DMS114 treated with DMSO at 0.1 percent for 48 hours (cell line): ENCODE data around the gene NREP.

Experiments
- DNase-seq: peaks from one replicate; lab custom pipeline; 2025; ENCODE audit not compliant: unreplicated experiment; lab: John Stamatoyannopoulos, UW

Gene NREP

DNA sequence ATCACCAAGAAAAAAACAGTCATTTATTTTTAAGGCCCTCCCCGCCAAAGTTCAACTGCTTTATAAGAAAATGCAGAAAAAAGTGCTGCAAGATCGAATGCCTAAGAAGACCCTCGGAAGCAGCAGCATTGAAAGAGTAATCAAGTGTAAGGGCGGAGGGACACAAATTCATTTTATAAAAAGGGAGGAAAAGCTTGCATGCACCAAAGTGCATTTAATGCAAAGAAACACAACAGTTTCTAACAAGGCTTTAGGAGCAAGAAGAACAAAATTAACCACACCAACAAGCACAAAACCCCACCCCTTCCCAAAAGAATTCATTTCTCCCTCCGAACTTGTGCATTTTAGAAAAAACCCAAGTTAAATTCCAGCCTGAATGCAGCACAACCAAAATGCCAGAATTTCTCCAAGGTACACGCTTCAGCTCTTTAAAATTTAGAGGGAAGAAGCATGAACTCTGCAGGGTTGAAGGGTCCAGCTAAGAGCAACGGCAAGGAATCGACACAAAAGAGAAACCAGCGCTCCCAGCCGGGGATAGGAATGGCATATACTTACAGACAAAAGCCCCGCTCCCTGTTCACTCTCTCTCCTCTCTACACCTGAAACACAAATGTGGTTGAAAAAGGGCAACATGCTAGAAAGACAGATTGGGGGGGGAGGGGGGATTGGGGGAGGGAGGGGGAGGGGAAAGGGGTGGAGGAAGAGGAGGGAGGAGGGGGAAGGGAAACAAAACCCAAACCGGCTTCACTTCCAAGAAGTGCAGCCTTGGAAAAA, at the start of gene NREP:
Gene NREP (minus strand): TSS at position 614 of the 774 bp plus-strand sequence. CDS start 1,422 bp downstream, outside the sequence.
- DNase-seq = peak; percentile 55

GRCh38 chr5:111806753-111807152, 49.8 kb upstream of the NREP start:
- no peak for DNase-seq

- no peak for DNase-seq
Observed at GRCh38 chr5:111806156-111806555, 49.2 kb upstream of the NREP start.

DNA sequence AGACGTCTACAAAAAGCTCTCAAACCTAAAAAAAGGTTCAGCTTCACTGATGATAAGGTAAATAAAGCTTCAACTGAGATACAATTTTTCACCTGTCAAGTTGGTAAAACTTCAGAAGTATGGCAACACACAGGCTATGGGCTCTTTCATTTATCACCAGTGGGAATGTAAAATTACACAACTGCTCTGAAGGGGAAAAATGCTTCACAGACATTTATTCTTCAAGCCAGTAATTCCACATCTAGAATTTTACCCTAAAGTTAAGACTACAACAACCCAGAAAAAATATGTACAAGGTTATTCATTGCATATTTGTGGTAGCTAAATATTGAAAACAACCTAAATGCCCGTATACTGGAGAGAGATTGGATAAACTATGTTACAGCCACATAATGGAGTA, 48.1 kb upstream of the NREP start:
- DNase-seq = no peak

DNA sequence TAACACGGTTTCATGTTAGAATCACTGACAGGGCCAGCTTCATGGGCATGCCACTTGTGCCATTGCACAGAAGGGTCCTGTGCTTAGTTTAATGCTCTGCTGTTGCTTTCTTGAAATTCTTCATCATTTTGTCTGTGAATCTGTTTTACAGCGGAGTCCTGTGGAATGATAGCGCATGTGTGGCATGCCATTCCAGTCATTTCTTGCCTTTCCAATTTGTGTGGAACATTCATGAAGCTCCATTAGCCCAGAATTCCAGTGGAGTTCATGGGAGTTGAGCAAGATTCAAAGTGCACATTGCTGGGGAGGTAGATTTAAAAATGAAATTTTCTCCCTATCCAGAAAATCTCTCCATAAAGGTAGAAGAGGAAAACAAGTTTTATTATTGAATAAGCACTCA, 43.4 kb upstream of the NREP start:
- no peak for DNase-seq

DNA sequence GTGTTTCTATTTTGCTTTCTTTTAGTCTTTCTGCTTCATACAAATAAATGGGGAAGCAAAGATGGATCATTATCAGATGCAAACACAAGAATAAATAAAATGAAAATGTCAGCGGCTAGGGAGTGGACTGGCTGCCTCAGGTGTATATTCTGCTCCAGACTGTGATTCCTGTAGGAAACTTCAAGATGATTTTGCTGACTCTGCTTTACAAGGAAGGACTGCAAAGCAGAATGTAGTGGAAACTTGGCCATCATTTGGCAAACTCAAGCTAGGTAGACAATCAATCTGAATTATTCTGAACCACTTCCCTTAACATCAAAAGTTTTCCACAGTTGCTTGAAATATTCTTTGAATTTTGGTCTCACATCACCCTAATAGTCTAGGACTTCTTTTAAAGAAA, 38.1 kb upstream of the NREP start:
- no peak for DNase-seq

DNA sequence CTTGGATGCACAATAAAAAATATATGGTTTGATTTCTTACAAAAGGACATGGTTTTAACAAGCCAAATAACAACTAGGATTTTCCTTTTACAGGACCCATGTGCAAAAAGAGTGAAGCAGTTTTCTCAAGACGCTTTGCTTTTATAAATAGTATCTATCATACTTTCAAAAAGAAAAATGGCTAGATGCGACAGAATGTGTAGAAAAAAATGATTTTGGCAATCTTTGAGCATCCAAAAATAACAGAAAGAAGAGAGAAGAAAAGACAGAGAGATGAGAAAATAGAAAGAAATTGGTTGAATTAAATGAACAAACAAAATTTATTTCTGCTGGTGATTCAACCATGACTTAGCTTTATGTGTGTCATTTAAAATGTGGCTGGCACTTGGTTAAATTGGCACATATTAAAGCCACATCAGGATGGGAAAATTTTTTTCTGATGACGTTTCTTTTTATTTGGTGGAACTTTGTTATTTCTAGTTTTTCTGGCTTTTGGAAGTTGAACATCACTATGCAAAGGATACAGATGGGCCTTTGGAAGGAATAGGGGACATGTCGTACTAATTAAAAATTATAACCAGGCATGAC, 35.6 kb upstream of the NREP start:
- no peak for DNase-seq

DNA sequence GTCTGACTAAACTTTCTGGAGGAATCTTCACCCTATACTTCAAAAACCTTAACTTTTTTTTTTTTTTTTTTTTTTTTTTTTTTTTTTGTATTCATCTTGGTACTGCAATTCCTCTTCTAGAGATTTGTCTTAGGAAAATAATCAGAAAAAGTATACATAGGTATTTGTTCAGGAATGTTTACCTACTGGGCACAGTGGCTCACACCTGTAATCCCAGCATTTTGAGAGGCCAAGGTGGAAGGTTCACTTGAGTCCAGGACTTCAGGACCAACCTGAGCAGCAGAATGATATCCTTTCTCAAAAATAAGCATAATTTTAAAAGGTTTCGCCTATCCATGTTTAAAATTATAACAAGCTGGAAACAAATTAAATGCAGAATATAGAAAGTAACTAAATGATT, 33.3 kb upstream of the NREP start:
- no peak for DNase-seq

DNA sequence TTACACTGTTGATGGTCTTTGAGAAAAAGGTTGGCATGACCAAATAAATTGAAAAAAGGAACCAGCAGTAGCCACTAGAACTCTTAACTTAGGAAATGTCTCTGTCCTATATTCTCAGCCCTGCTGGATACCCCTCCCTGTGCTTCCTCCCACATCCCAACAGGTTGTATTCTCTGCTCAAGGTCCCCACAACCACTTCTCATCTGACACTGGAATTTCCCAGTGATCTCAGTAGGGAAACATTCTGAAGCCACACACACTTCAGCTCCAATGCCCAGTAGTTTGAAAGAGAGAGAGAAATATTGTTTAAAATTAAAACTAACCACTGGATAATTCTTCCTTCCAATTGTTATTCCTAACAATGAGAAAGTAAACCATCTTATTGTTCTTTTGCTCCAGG, 30.0 kb upstream of the NREP start:
- DNase-seq = no peak

DNA sequence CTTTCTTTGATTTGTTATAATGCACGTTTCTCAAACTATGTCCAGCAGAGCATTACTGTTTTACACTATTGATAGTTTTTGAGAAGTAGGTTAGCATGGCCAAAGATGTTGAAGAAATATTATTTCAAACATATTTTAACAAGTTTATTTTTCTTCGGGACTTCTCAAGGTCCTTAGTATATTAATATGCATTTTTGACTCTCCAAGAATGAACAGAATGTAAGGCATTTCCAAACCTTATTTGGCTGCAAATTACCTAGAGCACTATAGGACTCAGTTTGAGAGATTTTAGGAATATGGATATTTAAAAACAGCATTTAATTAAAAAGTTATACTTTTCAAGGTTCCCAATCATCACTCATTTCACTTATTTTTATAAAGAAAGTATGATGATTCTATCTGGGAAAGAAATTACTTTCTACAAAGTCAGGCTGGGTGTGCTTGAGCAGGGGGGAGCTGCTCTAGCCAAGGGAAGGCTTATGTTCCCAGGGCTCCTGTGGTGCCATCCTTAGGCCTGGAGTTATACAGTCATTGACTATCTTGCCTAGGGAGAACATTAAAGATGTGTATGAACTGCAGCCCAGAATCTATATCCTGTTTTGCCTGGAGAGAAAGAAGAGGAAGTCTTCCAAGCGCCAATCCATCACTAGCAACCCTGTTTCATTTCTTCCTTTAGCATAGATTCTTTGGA, 27.6 kb upstream of the NREP start:
- no peak for DNase-seq

- DNase-seq = no peak
Observed at GRCh38 chr5:111783537-111783936, 26.5 kb upstream of the NREP start.

- no peak for DNase-seq
Observed at GRCh38 chr5:111782216-111782615, 25.2 kb upstream of the NREP start.

DNA sequence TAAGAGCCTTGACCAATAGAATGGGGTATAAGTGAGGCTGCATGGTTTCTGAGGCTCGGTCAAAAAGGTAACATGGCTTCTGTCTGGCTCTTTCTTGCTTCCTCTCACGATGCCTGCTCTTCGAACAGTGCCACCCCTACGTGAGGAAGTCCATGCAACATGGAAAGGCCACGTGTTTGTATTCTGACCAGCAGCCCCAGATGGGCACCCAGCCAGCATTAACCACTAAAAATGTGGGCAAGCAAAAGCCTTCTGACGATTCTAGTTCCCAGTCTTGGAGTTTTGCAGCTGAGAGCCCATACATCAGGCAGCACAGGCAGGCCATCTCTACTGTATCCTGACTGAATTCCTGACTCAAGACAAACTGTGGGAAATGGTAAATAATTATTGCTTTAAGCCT, 24.2 kb upstream of the NREP start:
- DNase-seq = no peak

- DNase-seq = no peak
Observed at GRCh38 chr5:111779922-111780292, 22.9 kb upstream of the NREP start.

DNA sequence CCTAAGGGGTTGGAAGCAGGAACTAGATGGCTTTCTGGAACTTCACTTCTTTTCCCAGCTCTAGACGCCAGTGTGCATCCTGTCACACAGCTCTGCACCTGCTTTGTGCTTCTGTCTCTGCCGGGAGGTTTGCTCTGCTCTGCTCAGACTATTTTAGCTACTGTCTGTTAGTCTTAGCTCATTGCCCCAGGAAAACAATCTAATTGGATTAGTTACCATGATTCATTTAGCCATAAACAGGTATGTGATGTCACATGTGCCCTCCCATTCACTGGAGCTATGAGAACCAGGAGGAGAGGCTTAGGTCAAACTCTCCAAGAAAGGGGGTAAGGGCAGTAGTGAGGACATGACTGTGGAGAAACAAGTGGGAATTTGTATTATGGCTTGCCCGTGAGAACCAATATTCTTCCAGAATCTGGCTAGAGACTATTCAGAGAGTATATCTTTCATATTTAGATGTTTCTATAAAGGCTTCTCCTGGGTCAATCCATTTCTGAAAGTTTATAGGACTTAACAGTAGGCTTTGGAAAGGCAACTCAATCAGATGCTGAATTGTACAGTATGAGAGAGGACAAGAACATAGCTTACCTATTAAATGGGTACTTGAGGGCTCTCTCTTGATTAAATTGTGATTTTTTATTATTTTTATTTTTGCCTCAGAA, 22.4 kb upstream of the NREP start:
- no peak for DNase-seq

GRCh38 chr5:111776913-111777781, 20.2 kb upstream of the NREP start:
- DNase-seq = no peak

- DNase-seq = no peak
Observed at GRCh38 chr5:111775224-111775623, 18.2 kb upstream of the NREP start.

DNA sequence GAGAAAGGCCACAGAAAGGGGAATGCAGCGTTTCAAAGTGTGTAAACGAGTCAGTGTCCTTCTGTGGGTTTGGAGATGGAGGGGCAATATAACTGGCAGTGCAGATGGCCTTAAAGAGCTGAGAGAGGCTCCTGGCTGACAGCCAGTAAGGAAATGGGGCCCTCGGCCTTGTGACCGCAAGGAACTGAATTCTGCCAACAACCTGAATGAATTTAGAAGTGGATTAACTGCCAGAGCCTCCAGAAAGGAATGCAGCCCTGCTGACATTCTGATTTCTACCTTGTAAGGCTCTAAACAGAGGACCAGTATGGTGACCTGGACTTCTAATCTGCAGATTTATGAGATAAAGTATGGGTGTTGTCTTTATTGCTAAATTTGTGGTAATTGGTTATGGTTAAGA, 17.5 kb upstream of the NREP start:
- no peak for DNase-seq

- no peak for DNase-seq
Observed at GRCh38 chr5:111772456-111773122, 15.6 kb upstream of the NREP start.

- DNase-seq = no peak
Observed at GRCh38 chr5:111769541-111769940, 12.5 kb upstream of the NREP start.
